NOMO-1 treated with dmso at 0.1 percent for 144 hours (cell line): ENCODE measurements around the gene CDH3.

Experiments
- DNase-seq: peaks from one replicate; lab custom pipeline; 2025; ENCODE audit not compliant: unreplicated experiment; lab: John Stamatoyannopoulos, UW

The CDH3 gene

GRCh38 chr16:68736561-68736960 lies 91.5 kb downstream of the CDH3 start:
- DNase-seq = no peak

GRCh38 chr16:68737046-68737729 lies 92.1 kb downstream of the CDH3 start, which contains the start of gene CDH1:
TSS of gene CDH1 (plus strand) at chr16:68737292. CDS start at chr16:68737416, 124 bp downstream.
- no peak for DNase-seq

DNA sequence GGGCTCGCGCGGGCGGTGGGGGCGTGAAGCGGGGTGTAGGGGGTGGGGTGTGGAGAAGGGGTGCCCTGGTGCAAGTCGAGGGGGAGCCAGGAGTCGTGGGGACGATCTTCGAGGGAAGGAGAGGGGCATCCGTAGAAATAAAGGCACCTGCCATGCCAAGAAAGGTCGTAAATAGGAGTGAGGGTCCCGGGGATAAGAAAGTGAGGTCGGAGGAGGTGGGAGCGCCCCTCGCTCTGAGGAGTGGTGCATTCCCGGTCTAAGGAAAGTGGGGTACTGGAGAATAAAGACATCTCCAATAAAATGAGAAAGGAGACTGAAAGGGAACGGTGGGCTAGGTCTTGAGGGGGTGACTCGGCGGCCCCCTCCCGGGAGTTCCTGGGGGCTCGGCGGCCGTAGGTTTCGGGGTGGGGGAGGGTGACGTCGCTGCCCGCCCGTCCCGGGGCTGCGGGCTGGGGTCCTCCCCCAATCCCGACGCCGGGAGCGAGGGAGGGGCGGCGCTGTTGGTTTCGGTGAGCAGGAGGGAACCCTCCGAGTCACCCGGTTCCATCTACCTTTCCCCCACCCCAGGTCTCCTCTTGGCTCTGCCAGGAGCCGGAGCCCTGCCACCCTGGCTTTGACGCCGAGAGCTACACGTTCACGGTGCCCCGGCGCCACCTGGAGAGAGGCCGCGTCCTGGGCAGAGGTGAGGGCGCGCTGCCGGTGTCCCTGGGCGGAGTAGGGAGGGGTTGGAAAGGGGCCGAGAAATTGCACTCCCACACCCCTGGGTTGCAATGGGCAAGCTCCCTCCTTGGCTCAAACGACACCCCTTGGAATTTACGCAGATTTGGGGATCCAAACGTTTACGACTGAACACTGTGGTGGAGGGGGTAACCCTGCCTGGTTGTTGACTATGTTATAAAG lies 92.9 kb downstream of the CDH3 start:
- no peak for DNase-seq

GRCh38 chr16:68739964-68740627 lies 95.0 kb downstream of the CDH3 start:
- DNase-seq = no peak

GRCh38 chr16:68740628-68741346 lies 95.7 kb downstream of the CDH3 start:
- no peak for DNase-seq

GRCh38 chr16:68743664-68744063 lies 98.6 kb downstream of the CDH3 start:
- no peak for DNase-seq

- DNase-seq = no peak
These were observed 99.7 kb downstream of the CDH3 start for GRCh38 chr16:68744744-68745280.

GRCh38 chr16:68746951-68747350 lies 101.8 kb downstream of the CDH3 start:
- no peak for DNase-seq

DNA sequence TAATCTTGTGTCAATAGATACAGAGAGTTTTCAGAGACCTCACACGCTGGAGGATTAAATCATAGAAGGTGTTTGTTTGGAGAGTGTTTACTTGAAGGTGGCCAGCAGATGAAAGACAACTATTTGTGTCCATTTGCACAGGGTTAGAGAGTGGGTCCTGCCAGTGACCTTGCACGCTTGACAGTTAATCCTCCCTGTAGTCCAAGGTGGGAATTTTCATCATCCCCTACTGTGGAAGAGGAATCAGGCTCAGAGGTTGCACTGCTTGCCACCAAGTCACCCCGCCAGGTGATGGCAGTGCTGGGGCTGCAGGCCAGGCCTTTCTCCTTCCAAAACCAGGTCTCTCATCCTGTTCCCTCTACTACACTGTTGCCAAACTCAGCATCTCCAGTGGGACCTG lies 104.3 kb downstream of the CDH3 start:
- no peak for DNase-seq
